ENCODE measurements around the gene MPPED1. TPM values are rescaled to one million over a fixed set of nuclear protein-coding genes. Genes with fewer than 3 reads are reported as not detected.

MPPED1 gene
- total RNA-seq, 1 experiment from 2014 or later, result not detected

DNA sequence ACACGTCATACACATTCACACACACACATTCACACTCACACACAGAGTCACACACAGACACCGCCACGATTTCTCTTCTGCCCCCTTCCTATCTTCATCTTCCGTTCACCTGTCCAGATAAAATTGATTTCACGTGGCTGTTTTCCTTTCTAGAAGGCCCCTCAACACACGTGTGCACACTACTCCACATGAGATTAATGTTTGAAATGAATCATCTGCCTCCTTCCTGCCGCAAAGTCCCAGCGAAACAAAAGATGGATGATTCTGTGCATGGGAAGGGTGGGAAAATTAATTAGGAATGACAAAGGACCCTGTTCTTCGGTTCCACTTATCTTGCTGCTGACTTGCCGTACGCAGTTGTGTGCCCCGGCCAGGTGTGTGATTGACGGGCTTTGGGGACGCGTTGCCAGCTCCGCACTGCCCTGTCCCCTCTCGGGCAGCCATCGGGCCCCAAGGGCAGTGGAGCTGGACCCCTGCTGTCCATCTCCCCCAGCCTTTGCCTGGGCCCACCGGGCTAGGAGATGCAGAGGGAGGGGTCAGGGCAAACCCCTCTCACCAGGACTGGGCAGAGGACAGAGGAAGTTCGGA lies 73.8 kb downstream of the MPPED1 start:
- DNase-seq, result no peak
- no peaks in the 10 kb centered on the region for H3K4me1 Mint-ChIP-seq (ENCODE audit: low read depth, unreplicated experiment)
- no TSS peak for BruUV-seq (replicated peaks)
- no peak overlapping the region for H3K4me3 Mint-ChIP-seq (ENCODE audit: low read depth, unreplicated experiment)
- TF ChIP-seq, protein P1, sequence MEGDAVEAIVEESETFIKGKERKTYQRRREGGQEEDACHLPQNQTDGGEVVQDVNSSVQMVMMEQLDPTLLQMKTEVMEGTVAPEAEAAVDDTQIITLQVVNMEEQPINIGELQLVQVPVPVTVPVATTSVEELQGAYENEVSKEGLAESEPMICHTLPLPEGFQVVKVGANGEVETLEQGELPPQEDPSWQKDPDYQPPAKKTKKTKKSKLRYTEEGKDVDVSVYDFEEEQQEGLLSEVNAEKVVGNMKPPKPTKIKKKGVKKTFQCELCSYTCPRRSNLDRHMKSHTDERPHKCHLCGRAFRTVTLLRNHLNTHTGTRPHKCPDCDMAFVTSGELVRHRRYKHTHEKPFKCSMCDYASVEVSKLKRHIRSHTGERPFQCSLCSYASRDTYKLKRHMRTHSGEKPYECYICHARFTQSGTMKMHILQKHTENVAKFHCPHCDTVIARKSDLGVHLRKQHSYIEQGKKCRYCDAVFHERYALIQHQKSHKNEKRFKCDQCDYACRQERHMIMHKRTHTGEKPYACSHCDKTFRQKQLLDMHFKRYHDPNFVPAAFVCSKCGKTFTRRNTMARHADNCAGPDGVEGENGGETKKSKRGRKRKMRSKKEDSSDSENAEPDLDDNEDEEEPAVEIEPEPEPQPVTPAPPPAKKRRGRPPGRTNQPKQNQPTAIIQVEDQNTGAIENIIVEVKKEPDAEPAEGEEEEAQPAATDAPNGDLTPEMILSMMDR (IDR thresholded peaks at IDR 0.05; ENCODE audit: unreplicated experiment), result no peak
- intact Hi-C loops (cut with micrococcal nuclease; ENCODE audit: unreplicated experiment), result no loop called here
- CTCF ChIA-PET, result no interaction called here
- no peak overlapping the region for H3K27ac Mint-ChIP-seq (ENCODE audit: unreplicated experiment)
- no peaks in the 10 kb centered on the region for H3K9me3 Mint-ChIP-seq (ENCODE audit: low read depth, unreplicated experiment)
- peaks cover 32% of the 10 kb centered on the region for H3K27me3 Mint-ChIP-seq (ENCODE audit: unreplicated experiment)
- H3K36me3 Mint-ChIP-seq (ENCODE audit: insufficient read depth, unreplicated experiment), result no peaks in the 10 kb centered on the region

DNA sequence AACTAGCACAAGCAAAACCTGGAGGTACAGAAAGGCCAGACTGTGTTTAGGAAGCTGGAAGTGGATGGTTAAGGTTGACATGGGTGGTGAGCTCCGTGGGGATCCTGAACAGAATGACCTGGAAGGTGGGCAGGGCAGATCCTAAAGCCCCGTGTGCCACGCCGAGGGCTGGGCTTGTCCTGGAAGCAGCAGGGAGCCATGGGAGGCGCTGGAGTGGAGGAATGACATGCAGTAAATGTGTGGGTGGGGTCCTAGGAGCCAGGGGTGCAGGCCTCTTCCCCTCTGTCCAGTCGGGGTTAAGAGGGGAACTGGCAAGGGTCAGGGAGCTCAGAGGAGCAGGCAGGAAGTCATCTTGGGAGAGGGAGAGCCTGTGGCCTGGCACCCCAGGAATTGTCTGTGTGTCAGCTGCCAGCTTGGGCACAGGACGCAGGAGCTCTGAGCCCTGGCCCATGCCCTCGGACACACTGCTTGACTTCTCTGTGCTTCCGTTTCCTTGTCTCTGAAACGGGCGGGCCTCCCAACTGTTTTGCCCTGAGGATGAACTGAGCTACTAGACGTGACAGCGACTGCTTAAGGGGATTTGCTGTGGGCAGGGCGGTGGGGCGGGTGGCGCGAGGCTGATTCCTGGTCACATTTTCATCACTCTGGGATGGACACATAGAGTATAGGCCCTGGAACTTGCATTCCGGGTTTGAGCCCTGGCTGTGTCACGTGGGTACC lies 75.7 kb downstream of the MPPED1 start:
- BruUV-seq (replicated peaks), result no TSS peak

DNA sequence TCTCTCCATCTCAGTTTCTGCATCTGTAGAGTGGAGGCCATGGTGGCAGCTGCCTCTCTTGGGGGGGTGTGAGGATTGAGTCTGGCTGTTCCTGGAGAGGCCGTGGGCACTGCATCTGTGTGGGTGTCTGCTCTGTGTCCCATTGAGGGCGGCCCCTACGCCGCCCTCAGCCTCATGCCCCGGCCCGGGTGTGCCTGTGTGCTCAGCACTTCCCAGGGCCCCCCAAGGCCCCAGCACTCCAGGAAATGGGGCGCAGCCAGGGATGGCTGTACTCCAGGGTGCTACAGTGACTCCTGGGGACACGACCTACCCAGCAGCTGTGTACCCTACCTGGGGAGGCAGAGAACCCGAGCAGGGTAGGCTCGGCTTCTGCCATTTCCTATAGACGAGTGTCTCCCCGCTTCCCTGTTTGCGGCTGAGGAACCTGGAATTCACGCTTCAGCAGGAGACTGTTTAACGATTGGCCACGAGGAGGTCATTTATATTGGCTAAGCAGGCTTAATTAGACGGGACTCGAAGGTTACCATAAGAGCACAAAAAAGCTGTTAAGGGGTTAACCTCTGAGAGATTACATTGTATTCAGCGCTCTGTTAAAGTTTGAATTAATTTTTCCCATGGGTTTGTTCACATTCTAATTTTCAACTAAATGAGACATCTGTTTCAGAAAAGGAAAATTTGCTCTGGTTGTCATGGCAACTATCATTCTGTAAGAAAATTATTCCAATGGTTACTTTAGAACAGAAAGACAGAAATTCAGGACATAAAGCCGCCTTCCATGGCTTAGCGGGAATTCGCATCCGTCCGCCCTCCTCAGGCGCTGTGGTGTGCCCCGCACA lies 76.4 kb downstream of the MPPED1 start:
- intact Hi-C loops (cut with micrococcal nuclease; ENCODE audit: unreplicated experiment), result no loop called here
- no peak overlapping the region for H3K4me3 Mint-ChIP-seq (ENCODE audit: low read depth, unreplicated experiment)
- TF ChIP-seq, protein P1 (IDR thresholded peaks at IDR 0.05; ENCODE audit: unreplicated experiment), result no peak
- H3K27ac Mint-ChIP-seq (ENCODE audit: unreplicated experiment), result no peak overlapping the region
- CTCF ChIA-PET, result interaction anchor here (0.6 kb wide), 1 partner anchor 620 kb away, joined by 3 read pairs; no protein-coding TSS in a partner anchor
- H3K4me1 Mint-ChIP-seq (ENCODE audit: low read depth, unreplicated experiment), result no peaks in the 10 kb centered on the region
- no peak for DNase-seq
- BruUV-seq (replicated peaks), result no TSS peak
- peaks cover 34% of the 10 kb centered on the region for H3K27me3 Mint-ChIP-seq (ENCODE audit: unreplicated experiment)
- peaks cover 4% of the 10 kb centered on the region for H3K9me3 Mint-ChIP-seq (ENCODE audit: low read depth, unreplicated experiment)
- H3K36me3 Mint-ChIP-seq (ENCODE audit: insufficient read depth, unreplicated experiment), result no peaks in the 10 kb centered on the region

More for the DNA sequence above, 75.7 kb downstream of the MPPED1 start:
- H3K27me3 Mint-ChIP-seq (ENCODE audit: unreplicated experiment), result peaks cover 34% of the 10 kb centered on the region
- TF ChIP-seq, protein P1 (IDR thresholded peaks at IDR 0.05; ENCODE audit: unreplicated experiment), result no peak
- CTCF ChIA-PET, result interaction anchor here (0.6 kb wide), 1 partner anchor 619 kb away, joined by 3 read pairs; no protein-coding TSS in a partner anchor
- no peak overlapping the region for H3K27ac Mint-ChIP-seq (ENCODE audit: unreplicated experiment)
- no peaks in the 10 kb centered on the region for H3K36me3 Mint-ChIP-seq (ENCODE audit: insufficient read depth, unreplicated experiment)
- no peak overlapping the region for H3K4me3 Mint-ChIP-seq (ENCODE audit: low read depth, unreplicated experiment)
- H3K9me3 Mint-ChIP-seq (ENCODE audit: low read depth, unreplicated experiment), result peaks cover 4% of the 10 kb centered on the region
- intact Hi-C loops (cut with micrococcal nuclease; ENCODE audit: unreplicated experiment), result no loop called here
- DNase-seq, result no peak
- H3K4me1 Mint-ChIP-seq (ENCODE audit: low read depth, unreplicated experiment), result no peaks in the 10 kb centered on the region

DNA sequence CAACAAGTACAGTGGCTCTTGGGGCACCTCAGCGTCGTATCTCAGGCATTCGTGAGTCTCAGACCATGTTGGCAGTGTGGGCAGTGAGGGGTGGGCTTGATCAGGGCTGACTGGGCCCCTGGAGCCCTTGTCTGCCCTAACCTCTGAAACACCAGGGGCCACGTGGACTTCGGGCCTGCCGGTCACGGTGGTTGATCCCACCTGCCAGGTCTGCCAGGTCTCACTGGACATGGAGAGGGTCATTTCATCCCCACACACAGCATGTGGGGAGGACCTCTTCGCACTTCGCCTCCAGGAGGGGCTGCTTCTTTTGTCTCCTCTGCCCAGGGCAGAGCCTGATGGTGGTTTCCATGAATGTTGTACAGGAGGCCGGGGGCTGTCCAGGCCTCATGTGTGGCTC lies 77.1 kb downstream of the MPPED1 start:
- no peaks in the 10 kb centered on the region for H3K4me1 Mint-ChIP-seq (ENCODE audit: low read depth, unreplicated experiment)
- TF ChIP-seq, protein P1 (IDR thresholded peaks at IDR 0.05; ENCODE audit: unreplicated experiment), result no peak
- H3K9me3 Mint-ChIP-seq (ENCODE audit: low read depth, unreplicated experiment), result peaks cover 4% of the 10 kb centered on the region
- H3K27ac Mint-ChIP-seq (ENCODE audit: unreplicated experiment), result no peak overlapping the region
- DNase-seq, result no peak
- no peaks in the 10 kb centered on the region for H3K36me3 Mint-ChIP-seq (ENCODE audit: insufficient read depth, unreplicated experiment)
- H3K4me3 Mint-ChIP-seq (ENCODE audit: low read depth, unreplicated experiment), result no peak overlapping the region
- intact Hi-C loops (cut with micrococcal nuclease; ENCODE audit: unreplicated experiment), result no loop called here
- peaks cover 34% of the 10 kb centered on the region for H3K27me3 Mint-ChIP-seq (ENCODE audit: unreplicated experiment)
- no TSS peak for BruUV-seq (replicated peaks)
- CTCF ChIA-PET, result no interaction called here

Measured in Calu3 (cell line).